Upper lobe of right lung (tissue), 1 donor: ENCODE measurements around the gene NPLOC4. TPM values are rescaled to one million over a fixed set of nuclear protein-coding genes. Genes with fewer than 3 reads are reported as not detected.

ENCODE experiments used
- ATAC-seq: fragments of 200-7000 bp; cut with Tn5 transposase; one replicate; pipeline ENCODE4 v1.9.1; 2020; ENCODE audit warnings: mild to moderate bottlenecking, moderate library complexity
- DNase-seq: peaks from one replicate; pipeline ENCODE4 v3.0.0-alpha.2; 2020
- H3K27ac ChIP-seq: fragments of 200-600 bp; one replicate; pipeline ENCODE4 v1.8.0; 2022
- H3K27me3 ChIP-seq: fragments of 200-600 bp; one replicate; pipeline ENCODE4 v1.8.0; 2022; ENCODE audit warnings: mild to moderate bottlenecking
- H3K36me3 ChIP-seq: fragments of 200-600 bp; one replicate; pipeline ENCODE4 v1.8.0; 2022
- H3K4me1 ChIP-seq: fragments of 200-600 bp; one replicate; pipeline ENCODE4 v1.8.0; 2022
- H3K4me3 ChIP-seq: fragments of 200-600 bp; one replicate; pipeline ENCODE4 v1.8.0; 2022; ENCODE audit warnings: mild to moderate bottlenecking
- H3K9me3 ChIP-seq: fragments of 200-600 bp; one replicate; pipeline ENCODE4 v1.8.0; 2022
- CTCF ChIP-seq: fragments of 200-600 bp; IDR thresholded peaks from one replicate; pipeline ENCODE4 v1.8.0; 2022; ENCODE audit warnings: antibody characterized with exemption
- intact Hi-C: fragments of 100-400 bp; cut with DNase I; formaldehyde crosslinking; loops from one replicate; pipeline ENCODE4 v1.11.0; 2022
- total RNA-seq: library from RNA; stranded (reverse); fragmentation: NEBNext Ultra II Directional; extraction: Animal tissue kit (Norgen Biotek cat#: 25700); gene quantifications from one replicate; pipeline ENCODE4 v1.2.1, GENCODE V29; 2021
- donor health status: DM: no; HTN: yes; CAD: no; lungs with severe emphysema.

The NPLOC4 gene
- total RNA-seq, 1 donor from 2014 or later: 93.6 TPM

DNA sequence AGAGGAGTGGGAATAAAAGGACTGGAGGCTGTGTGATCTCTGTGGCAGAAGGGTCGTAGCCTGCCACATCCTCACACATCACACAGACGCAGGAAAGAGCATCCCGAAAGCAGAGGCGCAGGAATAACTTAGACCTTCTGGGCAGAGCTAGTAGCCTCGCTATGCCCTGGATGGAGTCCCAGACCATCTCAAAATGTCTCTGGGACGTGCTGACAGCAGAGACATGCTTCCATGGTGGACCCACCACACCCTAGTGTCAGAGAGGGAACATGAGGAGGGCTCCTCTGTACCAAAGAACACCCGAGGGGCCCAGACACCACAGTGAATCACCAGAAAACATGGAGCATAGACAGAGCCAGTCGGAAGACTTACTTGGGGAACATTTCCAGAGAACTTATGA lies 55.2 kb downstream of the NPLOC4 start:
- H3K9me3 ChIP-seq: no peaks in the 10 kb centered on the region

DNA sequence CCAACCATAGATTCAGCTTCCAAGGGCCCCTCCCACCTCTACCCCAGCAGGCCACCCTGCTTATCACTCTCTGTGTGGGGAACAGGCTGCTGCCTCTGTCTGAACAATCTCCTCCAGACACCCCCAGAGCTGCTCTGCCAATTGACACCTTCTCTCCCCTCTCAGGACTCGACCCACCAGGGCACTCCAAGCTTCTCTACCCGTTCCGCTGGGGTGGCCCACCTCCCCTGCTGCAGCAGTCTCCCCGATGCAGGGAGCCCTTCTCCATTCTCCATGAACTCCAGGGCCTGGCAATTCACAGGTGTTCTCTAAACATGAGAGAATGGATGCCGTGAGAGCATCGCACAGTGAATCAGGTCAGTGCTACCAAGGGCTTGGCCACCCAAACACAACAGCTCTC lies 56.4 kb downstream of the NPLOC4 start:
- H3K4me1 ChIP-seq: no peaks in the 10 kb centered on the region
- H3K4me3 ChIP-seq: no peak overlapping the region
- H3K9me3 ChIP-seq: no peaks in the 10 kb centered on the region
- H3K27me3 ChIP-seq: no peaks in the 10 kb centered on the region
- no peak for ATAC-seq
- TF ChIP-seq CTCF: no peak
- intact Hi-C loops: loop anchor here (10.0 kb wide), 1 partner anchor 326 kb away; no protein-coding TSS in a partner anchor
- H3K27ac ChIP-seq: no peak overlapping the region
- H3K36me3 ChIP-seq: peaks cover 72% of the 10 kb centered on the region
- DNase-seq: no peak

More for the DNA sequence above, 55.2 kb downstream of the NPLOC4 start:
- Histone ChIP-seq H3K27ac (no peak overlapping the region), H3K27me3 (no peaks in the 10 kb centered on the region), H3K36me3 (peaks cover 82% of the 10 kb centered on the region), H3K4me1 (no peaks in the 10 kb centered on the region), H3K4me3 (no peak overlapping the region)
- DNase-seq: no peak
- no peak for TF ChIP-seq CTCF
- no peak for ATAC-seq
- intact Hi-C loops: loop anchor here (10.0 kb wide), 1 partner anchor 327 kb away; no protein-coding TSS in a partner anchor

DNA sequence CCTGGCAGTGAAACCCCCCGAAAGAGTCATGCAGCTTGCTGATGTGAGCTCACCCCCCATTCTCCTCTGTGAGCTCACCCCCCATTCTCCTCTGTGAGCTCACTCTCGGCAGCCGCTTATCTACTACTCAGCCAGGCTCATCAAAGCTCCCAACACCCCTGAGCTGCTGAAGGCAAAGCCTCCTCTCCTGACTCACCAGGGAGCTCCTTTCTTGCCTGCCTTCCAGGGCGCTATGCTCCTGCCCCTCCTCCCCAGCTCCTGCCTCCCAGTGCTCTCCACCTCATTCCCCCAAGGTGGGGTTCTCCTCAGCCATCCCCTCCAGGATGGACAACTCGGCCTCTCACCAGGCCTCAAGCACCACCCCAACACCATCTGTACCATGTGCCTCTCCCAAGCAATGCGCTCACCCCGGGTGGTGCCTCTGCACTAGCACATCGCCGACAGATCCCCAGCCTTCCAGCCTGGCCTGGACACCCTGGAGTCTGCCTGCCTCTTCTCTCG lies 57.0 kb downstream of the NPLOC4 start:
- ATAC-seq (no peak), DNase-seq (no peak)
- H3K27ac ChIP-seq: no peak overlapping the region
- no peaks in the 10 kb centered on the region for H3K27me3 ChIP-seq
- TF ChIP-seq CTCF: no peak
- no peaks in the 10 kb centered on the region for H3K4me1 ChIP-seq
- no peaks in the 10 kb centered on the region for H3K9me3 ChIP-seq
- peaks cover 70% of the 10 kb centered on the region for H3K36me3 ChIP-seq
- intact Hi-C loops: loop anchor here (10.0 kb wide), 1 partner anchor 325 kb away; no protein-coding TSS in a partner anchor
- H3K4me3 ChIP-seq: no peak overlapping the region

DNA sequence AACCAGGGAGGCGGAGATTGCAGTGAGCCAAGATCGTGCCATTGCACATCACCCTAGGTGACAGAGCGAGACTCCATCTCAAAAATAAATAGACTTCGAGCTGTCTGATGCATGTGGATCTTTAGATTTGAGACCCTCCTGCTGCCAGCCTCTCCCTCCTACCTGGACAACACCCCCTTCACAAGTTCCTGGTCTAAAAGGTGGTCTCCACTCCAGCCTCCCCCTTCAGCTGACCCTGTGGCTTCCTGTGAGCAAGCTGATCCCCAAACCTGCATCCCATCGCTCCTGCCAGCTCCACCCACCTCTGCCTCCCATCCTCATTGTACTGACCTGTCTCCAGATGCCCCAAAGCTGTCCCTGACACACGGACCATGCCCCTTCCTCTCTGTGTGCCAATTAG lies 57.6 kb downstream of the NPLOC4 start:
- DNase-seq (no peak), ATAC-seq (no peak)
- no peaks in the 10 kb centered on the region for H3K27me3 ChIP-seq
- intact Hi-C loops: no loop called here
- H3K36me3 ChIP-seq: peaks cover 68% of the 10 kb centered on the region
- H3K4me3 ChIP-seq: no peak overlapping the region
- H3K9me3 ChIP-seq: no peaks in the 10 kb centered on the region
- no peak for TF ChIP-seq CTCF
- H3K4me1 ChIP-seq: no peaks in the 10 kb centered on the region
- no peak overlapping the region for H3K27ac ChIP-seq

- TF ChIP-seq CTCF: no peak
- Histone ChIP-seq H3K9me3 (no peaks in the 10 kb centered on the region), H3K4me3 (no peak overlapping the region), H3K27ac (no peak overlapping the region), H3K36me3 (peaks cover 68% of the 10 kb centered on the region), H3K27me3 (no peaks in the 10 kb centered on the region), H3K4me1 (no peaks in the 10 kb centered on the region)
- no peak for ATAC-seq
- no peak for DNase-seq
- intact Hi-C loops: no loop called here
Observed at GRCh38 chr17:81578561-81579225, 58.2 kb downstream of the NPLOC4 start.
